Ishikawa (cell line): ENCODE data around the gene ARHGAP26.

Source experiments
- EP300 ChIP-seq: IDR thresholded peaks from 2 replicates; pipeline ENCODE4 v1.6.1; 2012; ENCODE audit warnings: borderline replicate concordance
- TEAD4 ChIP-seq: IDR thresholded peaks from 2 replicates; pipeline ENCODE4 v1.6.1; 2012

DNA sequence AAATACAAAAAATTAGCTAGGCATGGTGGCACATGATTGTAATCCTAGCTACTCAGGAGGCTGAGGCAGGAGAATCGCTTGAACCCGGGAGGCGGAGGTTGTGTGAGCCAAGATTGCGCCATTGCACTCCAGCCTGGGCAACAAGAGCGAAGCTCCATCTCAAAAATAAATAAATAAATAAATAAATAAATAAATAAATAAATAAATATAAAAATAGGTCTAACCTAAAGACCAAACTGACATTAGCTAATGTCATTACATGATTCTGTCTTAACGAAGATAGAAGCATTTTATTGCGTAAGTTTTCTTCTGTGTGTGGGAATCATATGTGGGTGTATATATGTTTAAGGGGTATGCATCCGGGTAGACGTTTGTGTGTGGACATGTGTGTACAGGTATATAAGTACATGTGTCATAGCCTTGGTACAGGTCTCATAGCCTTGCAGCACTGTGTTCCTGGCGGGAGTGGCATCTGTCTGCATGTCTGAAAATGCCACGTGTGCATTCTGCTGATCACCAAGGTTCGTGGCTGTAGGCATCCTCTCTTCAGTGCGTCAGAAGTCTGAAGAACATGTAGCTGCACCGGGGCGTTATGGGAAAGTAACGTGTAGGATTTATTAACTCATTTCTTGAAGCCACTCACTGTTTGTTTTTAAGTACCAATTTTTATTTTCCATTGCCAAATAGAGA is 335.2 kb downstream of the ARHGAP26 start:
- TF ChIP-seq EP300, result no peak
- TF ChIP-seq TEAD4, result no peak
